22Rv1 (cell line): ENCODE results near the gene HPS5.
A peak's percentile ranks its signal among the peaks of the same experiment; 100 is the strongest.

Source experiments
- H3K27ac ChIP-seq: fragments of 450-650 bp; 2 replicates; pipeline ENCODE4 v1.5.1; 2017
- CTCF ChIP-seq: fragments of 450-650 bp; IDR thresholded peaks from 2 replicates; pipeline ENCODE4 v1.5.1; 2017; ENCODE audit warnings: mild to moderate bottlenecking
- ZFX ChIP-seq: fragments of 450-650 bp; IDR thresholded peaks from 2 replicates; pipeline ENCODE4 v1.6.1; 2017; ENCODE audit warnings: antibody characterized with exemption, borderline replicate concordance

HPS5 gene, protein sequence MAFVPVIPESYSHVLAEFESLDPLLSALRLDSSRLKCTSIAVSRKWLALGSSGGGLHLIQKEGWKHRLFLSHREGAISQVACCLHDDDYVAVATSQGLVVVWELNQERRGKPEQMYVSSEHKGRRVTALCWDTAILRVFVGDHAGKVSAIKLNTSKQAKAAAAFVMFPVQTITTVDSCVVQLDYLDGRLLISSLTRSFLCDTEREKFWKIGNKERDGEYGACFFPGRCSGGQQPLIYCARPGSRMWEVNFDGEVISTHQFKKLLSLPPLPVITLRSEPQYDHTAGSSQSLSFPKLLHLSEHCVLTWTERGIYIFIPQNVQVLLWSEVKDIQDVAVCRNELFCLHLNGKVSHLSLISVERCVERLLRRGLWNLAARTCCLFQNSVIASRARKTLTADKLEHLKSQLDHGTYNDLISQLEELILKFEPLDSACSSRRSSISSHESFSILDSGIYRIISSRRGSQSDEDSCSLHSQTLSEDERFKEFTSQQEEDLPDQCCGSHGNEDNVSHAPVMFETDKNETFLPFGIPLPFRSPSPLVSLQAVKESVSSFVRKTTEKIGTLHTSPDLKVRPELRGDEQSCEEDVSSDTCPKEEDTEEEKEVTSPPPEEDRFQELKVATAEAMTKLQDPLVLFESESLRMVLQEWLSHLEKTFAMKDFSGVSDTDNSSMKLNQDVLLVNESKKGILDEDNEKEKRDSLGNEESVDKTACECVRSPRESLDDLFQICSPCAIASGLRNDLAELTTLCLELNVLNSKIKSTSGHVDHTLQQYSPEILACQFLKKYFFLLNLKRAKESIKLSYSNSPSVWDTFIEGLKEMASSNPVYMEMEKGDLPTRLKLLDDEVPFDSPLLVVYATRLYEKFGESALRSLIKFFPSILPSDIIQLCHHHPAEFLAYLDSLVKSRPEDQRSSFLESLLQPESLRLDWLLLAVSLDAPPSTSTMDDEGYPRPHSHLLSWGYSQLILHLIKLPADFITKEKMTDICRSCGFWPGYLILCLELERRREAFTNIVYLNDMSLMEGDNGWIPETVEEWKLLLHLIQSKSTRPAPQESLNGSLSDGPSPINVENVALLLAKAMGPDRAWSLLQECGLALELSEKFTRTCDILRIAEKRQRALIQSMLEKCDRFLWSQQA

DNA sequence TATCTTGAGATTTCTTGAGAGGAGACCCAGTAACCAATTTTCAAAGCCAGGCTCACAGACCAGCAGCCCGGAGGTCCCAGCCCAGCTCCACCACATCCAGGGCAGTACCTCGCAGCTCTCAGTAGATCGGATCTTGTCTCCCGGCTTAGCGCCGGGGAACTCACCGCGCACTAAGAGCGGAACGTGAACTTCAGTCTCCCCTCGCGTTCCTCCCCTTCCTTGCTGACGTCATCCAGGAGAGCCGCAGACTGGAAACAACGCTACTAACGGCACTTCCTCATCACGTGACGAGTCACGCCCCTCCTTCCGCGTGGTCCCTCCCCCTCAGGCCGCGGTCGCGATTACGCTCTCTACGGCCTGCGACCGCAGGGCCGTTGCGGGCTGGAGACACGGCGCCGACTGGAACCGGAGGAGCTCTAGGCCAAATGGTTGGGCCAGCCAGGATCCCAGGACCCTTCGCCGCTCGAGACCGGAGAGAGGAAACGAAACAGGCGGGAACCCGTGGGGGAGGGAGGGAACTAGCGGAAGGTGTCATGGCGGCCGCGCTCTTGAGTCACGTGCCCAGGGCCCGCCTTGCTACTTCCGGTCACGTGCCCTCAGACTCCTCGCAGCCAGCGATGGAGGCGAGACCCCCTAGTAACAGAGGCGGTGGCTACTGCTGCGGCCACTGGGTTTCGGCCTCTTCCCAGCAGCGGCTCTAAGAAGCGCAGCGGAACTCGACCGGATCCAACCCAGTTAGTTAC lies at the start of gene HPS5, which contains the start of gene GTF2H1:
TSS of gene HPS5 (minus strand) at position 172 of the 743 bp plus-strand sequence. CDS start 4,282 bp downstream, outside the sequence.
TSS of gene GTF2H1 (plus strand) at position 599 of the 743 bp plus-strand sequence. CDS start 10,508 bp downstream, outside the sequence.
- TF ChIP-seq CTCF (no peak), ZFX (no peak)
- peak within 1 kb of the TSS; percentile 87 for H3K27ac ChIP-seq

GRCh38 chr11:18371279-18371678 lies 49.3 kb upstream of the HPS5 start:
- no peak for TF ChIP-seq ZFX
- no peak for TF ChIP-seq CTCF
- H3K27ac ChIP-seq = no peak overlapping the region

- no peak for TF ChIP-seq CTCF
- TF ChIP-seq ZFX = no peak
- H3K27ac ChIP-seq = no peak overlapping the region
Observed at GRCh38 chr11:18369398-18369797, 47.5 kb upstream of the HPS5 start.

GRCh38 chr11:18368221-18368620 lies 46.3 kb upstream of the HPS5 start:
- no peak overlapping the region for H3K27ac ChIP-seq
- no peak for TF ChIP-seq ZFX
- TF ChIP-seq CTCF = no peak

GRCh38 chr11:18367431-18367830 lies 45.5 kb upstream of the HPS5 start:
- H3K27ac ChIP-seq = no peak overlapping the region
- no peak for TF ChIP-seq CTCF
- no peak for TF ChIP-seq ZFX

DNA sequence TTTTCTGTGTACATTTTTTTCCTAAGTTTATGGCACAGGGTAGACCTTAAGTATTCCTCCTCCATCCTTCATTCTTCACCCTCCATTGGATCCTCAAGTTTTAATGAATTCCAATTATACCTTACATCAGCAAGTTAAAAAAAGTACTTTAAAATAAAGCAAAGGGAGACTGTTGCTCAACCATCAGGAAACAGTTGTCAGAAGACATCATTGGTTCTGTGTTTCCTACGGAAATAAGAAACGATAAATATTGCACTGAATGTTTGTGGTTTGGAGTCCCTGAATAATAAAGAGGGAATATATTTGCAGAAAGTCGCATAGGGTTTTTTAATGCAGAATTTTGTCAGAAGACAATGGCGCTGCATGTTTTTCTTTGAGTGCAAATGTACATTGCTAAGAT lies 44.3 kb upstream of the HPS5 start:
- no peak overlapping the region for H3K27ac ChIP-seq

More for the DNA sequence above, 44.3 kb upstream of the HPS5 start:
- TF ChIP-seq CTCF = no peak
- TF ChIP-seq ZFX = no peak
